ENCODE results near the gene AASDH. TPM values are rescaled to one million over a fixed set of nuclear protein-coding genes. Genes with fewer than 3 reads are reported as not detected.

Gene AASDH
- total RNA-seq, 1 donor from 2014 or later = 12.9 TPM

- H3K4me3 ChIP-seq (ENCODE audit: low read depth, low read length) = no peak overlapping the region
- H3K36me3 ChIP-seq (ENCODE audit: control insufficient read depth, insufficient read depth, low read length) = no peaks in the 10 kb centered on the region
- FAIRE-seq (no peak), DNase-seq (ENCODE audit: low read depth) (peak; percentile 10)
- no peak for TF ChIP-seq CTCF (IDR thresholded peaks at IDR 0.05; ENCODE audit: insufficient read depth, low read length, severe bottlenecking)
- no peaks in the 10 kb centered on the region for H3K27me3 ChIP-seq (ENCODE audit: control insufficient read depth, insufficient read depth, low read length)
Measured at GRCh38 chr4:56288663-56289062, 98.6 kb downstream of the AASDH start.

Other genes with a start within 250 kb of the AASDH start
- gene PPAT, start 48.1 kb upstream of the AASDH start, total RNA-seq = 17.4 and 33.2 TPM in 2 replicates
- gene PAICS, start 48.8 kb upstream of the AASDH start, total RNA-seq = 19.5 and 29.7 TPM in 2 replicates
- gene SRP72, start 80.1 kb upstream of the AASDH start, total RNA-seq = 73.7 and 107 TPM in 2 replicates
- under 0.01 TPM in 2 replicates for gene ARL9, start 118.3 kb upstream of the AASDH start, total RNA-seq

Measured in bronchial epithelial cell (primary cell).